HG02571 (cell line): ENCODE results near the gene ASB14.
"Not testable (repeated sequence)": the region's sequence is repeated elsewhere in the genome, so short reads cannot be mapped to it uniquely, and the experiment has no call there.

ENCODE experiments used
- ATAC-seq: cut with Tn5 transposase; IDR thresholded peaks from one replicate; pipeline ENCODE4 v1.9.1; 2021; ENCODE audit warnings: mild to moderate bottlenecking, moderate library complexity; ENCODE audit not compliant: unreplicated experiment

Gene ASB14

DNA sequence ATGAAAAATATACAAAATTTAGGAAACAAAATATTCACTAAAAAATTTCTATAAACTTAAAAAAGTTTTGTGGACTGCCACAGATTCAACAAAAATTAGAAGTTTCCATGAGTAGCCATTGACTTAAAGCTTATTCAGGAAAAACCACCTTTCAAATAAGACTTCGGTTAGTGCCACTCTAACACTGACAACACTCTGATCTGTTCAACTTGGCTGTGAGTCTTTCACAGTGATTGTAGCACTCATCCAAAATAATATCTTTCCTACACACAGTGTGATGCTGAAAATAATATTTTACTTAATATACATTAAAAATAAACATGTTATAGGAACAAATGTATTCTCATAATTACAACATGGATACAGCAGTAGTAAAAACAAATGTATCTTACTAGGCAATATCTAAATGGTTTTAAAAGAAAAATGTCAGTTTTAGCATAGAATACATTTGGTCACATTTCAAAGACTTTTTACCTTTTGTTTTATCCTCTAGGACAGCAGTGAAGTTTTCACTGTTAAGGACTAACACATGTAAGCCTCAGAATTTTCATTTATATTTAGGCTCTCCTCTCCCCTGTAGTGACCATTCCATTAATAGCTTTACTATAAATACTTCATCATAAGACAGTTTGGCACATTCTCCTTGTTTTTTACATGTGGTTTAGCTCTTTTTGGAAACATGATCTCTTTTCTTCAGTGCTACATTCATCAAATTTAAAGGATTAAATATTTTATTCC lies at the start of gene ASB14:
Gene ASB14 (minus strand): TSS at position 527 of the 738 bp plus-strand sequence. CDS start 652 bp downstream, outside the sequence.
- no peak for ATAC-seq

DNA sequence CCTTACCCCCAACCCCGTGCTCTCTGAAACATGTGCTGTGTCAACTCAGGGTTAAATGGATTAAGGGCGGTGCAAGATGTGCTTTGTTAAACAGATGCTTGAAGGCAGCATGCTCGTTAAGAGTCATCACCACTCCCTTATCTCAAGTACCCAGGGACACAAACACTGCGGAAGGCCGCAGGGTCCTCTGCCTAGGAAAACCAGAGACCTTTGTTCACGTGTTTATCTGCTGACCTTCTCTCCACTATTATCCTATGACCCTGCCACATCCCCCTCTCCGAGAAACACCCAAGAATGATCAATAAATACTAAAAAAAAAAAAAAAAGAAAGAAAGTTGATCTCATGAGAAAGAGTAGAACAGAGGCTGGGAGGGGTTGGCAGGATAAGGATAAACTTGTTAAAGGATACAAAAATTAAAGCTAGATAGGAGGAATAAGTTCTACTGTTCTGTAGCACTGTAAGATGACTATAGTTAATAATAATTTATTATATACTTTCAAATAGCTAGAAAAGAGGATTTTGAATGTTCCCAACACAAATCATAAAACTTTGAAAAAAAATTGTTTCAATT lies 46.7 kb upstream of the ASB14 start:
- not testable (repeated sequence) for ATAC-seq

- not testable (repeated sequence) for ATAC-seq
These were observed 46.0 kb upstream of the ASB14 start for GRCh38 chr3:57338272-57339070.

- no peak for ATAC-seq
These were observed 42.9 kb upstream of the ASB14 start for GRCh38 chr3:57335283-57335938.

DNA sequence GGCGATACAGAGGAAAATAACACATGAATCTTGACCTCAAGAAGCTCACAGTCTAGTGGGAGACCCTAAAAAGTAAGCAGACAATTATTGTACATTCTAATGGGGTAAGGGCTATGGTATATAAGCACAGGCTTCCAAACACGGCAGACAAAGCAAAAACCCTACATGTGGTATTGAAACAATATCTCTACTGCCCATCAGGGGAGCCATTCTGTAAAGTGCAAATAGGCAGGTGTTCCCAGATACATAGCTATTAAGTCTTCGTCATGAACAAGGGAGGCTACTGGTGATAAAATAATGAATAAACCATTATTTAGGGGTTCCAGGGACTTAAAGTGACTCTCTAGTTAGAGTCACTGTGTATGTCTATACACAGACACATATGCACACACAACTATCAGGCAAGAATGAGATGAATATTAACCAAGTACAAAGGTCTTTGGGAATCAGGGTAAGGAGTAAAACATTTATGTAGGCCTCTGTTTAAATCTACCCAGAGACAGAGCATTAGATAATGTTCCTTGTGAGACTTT lies 38.7 kb upstream of the ASB14 start:
- ATAC-seq: no peak

DNA sequence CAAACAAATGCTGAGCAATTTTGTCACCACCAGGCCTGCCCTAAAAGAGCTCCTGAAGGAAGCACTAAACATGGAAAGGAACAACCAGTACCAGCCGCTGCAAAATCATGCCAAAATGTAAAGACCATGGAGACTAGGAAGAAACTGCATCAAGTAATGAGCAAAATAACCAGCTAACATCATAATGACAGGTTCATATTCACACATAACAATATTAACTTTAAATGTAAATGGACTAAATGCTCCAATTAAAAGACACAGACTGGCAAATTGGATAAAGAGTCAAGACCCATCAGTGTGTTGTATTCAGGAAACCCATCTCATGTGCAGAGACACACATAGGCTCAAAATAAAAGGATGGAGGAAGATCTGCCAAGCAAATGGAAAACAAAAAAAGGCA lies 34.0 kb upstream of the ASB14 start:
- ATAC-seq: not testable (repeated sequence)

GRCh38 chr3:57314204-57314603 lies 21.7 kb upstream of the ASB14 start:
- no peak for ATAC-seq

DNA sequence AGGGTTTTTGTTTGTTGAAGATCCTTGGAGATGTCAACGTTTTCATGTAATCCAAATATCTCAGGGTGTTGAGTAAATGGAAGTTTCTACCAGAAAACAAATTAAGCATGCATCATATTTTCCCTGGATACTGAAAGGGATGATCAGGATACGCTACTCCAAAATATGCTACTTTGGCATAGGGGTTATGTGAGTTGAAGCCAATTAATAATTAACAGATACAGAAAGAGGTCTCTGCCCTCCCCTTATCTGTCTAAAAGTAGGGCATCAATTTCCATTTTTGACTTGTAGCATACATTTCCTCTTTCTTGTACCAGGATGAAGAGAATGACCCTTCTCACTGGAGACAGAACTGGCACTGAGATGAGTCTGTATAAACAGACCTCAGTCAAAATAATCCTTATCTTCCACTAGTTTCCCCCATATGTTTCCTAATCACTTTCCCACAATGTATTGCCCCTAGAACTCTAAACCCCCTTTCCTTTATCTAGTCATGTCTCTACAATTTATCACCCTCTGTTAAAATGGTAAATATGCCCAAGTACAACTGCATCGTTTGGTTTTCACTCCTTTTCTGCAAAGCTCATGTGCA lies 17.4 kb upstream of the ASB14 start:
- no peak for ATAC-seq

DNA sequence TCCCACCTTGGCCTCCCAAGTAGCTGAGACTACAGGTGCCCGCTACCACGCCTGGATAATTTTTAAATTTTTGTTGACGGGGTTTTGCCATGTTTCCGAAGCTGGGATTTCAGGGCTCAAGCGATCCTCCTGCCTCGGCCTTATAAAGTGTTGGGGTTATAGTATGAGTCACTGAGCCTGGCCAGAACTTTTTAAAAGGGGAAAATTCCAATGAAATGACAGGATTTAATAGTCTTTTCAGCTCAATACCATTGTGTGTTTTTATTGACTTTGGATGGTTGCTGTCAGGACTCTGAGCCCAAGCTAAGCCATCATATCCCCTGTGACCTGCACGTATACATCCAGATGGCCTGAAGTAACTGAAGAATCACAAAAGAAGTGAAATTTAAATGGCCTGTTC lies 11.0 kb upstream of the ASB14 start:
- not testable (repeated sequence) for ATAC-seq

GRCh38 chr3:57298041-57298440 lies 5.6 kb upstream of the ASB14 start:
- ATAC-seq: no peak

DNA sequence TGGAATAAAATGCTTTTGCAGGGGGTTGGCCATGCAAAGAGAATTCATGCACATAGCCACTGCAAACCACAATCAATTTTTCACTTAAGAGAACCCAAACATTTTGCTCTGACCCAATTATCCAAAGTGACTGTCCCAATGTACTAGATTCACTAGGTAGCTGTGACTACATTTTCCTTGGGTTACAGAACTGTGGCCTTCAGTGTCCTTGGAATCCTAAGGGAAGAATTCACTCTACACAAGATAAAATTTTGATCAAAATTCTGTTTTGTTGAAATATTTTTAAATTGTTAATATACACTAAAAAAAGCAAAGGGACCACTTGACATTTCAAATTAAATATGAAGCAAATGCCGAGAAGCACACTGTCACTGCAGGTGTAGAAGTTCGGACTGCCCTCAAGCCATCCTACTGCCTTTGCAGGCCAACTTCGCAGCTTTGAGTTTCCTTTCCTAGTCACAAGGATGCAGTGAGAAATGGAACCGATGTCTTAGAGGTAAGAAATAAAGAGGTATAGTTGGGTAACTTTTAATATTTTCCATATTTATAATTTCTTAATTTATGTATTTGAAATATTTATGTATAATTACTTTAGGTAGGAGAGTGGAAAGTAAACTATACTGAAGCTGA lies 527 bp upstream of the ASB14 start:
- no peak for ATAC-seq

DNA sequence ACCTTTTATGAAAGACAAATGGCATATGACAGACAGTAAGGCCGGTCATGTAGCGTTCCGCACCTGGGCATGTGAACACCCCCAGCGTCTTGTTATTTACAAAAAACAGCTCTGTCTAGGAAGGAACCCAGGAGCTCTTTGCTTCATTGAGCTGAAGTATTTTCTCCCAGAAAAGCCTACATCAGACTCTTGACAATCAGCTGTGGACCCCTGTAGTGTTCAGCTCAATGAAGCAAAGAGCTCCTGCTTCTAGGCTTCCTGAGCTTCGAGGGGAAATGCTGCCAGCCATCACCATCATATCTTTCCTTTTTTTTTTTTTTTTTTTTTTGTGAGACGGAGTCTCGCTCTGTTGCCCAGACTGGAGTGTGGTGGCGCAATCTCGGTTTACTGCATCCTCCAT lies 4.1 kb downstream of the ASB14 start:
- no peak for ATAC-seq

GRCh38 chr3:57287205-57287604 lies 5.3 kb downstream of the ASB14 start:
- ATAC-seq: no peak

DNA sequence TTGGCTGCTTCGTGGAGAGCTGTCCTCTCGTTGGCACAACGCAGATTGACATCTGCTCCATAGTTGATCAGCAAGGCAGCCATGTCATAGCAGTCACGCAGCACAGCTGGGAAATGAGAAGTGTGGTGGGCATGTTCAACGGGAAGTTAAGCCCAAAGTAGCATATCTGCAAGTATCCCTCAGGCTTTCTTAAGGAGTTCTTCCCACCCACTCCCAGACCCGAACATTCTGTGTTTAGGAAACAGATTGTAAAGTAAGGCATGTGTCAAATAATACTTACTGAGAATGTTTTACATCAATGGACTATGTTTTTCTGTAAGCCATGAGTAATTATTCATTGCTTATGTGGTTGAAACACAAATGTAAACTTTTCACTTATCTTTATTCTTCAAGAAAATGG lies 9.2 kb downstream of the ASB14 start:
- no peak for ATAC-seq

GRCh38 chr3:57281715-57282114 lies 10.8 kb downstream of the ASB14 start:
- ATAC-seq: no peak

- no peak for ATAC-seq
These were observed 12.8 kb downstream of the ASB14 start for GRCh38 chr3:57279685-57280084.

GRCh38 chr3:57278237-57278636 lies 14.2 kb downstream of the ASB14 start:
- no peak for ATAC-seq

DNA sequence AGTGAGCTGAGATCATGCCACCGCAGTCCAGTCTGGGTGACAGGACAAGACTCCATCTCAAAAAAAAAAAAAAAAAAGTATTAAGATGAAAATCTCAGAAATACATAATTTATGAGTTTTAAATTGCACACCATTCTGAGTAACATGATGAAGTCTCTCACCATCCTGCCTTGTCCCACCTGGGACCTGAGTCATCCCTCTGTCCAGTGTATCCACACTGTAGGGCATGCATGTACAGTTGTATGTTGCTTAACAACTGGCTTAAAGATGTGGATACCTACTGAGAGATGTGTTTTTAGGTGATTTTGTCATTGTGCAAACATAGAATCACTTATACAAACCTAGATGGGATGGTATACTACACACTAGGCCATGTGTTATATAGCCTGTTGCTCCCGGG lies 17.1 kb downstream of the ASB14 start:
- ATAC-seq: no peak

- ATAC-seq: no peak
These were observed 17.6 kb downstream of the ASB14 start for GRCh38 chr3:57274845-57275244.

- no peak for ATAC-seq
These were observed 24.1 kb downstream of the ASB14 start for GRCh38 chr3:57268416-57268815.
